Trophoblast cell (in vitro differentiated cells and primary cell): ENCODE results near the gene SPIN1.

Experiments used
- DNase-seq, 2 donors: peaks; one replicate each; pipeline ENCODE4 v3.0.0-alpha.2; 2016
- H2AFZ ChIP-seq: 2 replicates; pipeline ENCODE4 v1.6.1; 2013; ENCODE audit warnings: low read length, moderate library complexity, mild to moderate bottlenecking; ENCODE audit not compliant: insufficient read depth, poor library complexity
- H2AK5ac ChIP-seq: 2 replicates; pipeline ENCODE4 v1.6.1; 2013; ENCODE audit warnings: mild to moderate bottlenecking, low read length
- H2BK120ac ChIP-seq: 2 replicates; pipeline ENCODE4 v1.6.1; 2013; ENCODE audit warnings: low read length, mild to moderate bottlenecking, moderate library complexity; ENCODE audit not compliant: insufficient read depth, poor library complexity
- H2BK12ac ChIP-seq: 2 replicates; pipeline ENCODE4 v1.6.1; 2013; ENCODE audit warnings: mild to moderate bottlenecking, low read length, moderate library complexity
- H2BK5ac ChIP-seq: 2 replicates; pipeline ENCODE4 v1.6.1; 2013; ENCODE audit warnings: low read length, low read depth, moderate library complexity, mild to moderate bottlenecking; ENCODE audit not compliant: poor library complexity
- H3K14ac ChIP-seq: 2 replicates; pipeline ENCODE4 v1.6.1; 2013; ENCODE audit warnings: mild to moderate bottlenecking, low read length
- H3K18ac ChIP-seq: 2 replicates; pipeline ENCODE4 v1.6.1; 2013; ENCODE audit warnings: mild to moderate bottlenecking, low read length
- H3K23ac ChIP-seq: 2 replicates; pipeline ENCODE4 v1.6.1; 2013; ENCODE audit warnings: low read length
- H3K27ac ChIP-seq: 2 replicates; pipeline ENCODE4 v1.5.1; 2013; ENCODE audit warnings: low read depth, mild to moderate bottlenecking, inconsistent platforms, low read length, moderate library complexity
- H3K27me3 ChIP-seq: 2 replicates; pipeline ENCODE4 v1.6.1; 2013; ENCODE audit warnings: inconsistent platforms, mild to moderate bottlenecking, low read length, moderate library complexity; ENCODE audit not compliant: insufficient read depth
- H3K36me3 ChIP-seq, 2 experiments: 1 replicate in 1 of 2; 2 replicates in 1 of 2; pipeline ENCODE4 v1.6.1; 2013; ENCODE audit warnings: low read length in 2 of 2, mild to moderate bottlenecking in 2 of 2, moderate library complexity in 1 of 2; ENCODE audit not compliant: insufficient read depth in 2 of 2, control insufficient read depth in 1 of 2
- H3K4ac ChIP-seq: 2 replicates; pipeline ENCODE4 v1.6.1; 2013; ENCODE audit warnings: low read depth, mild to moderate bottlenecking, low read length, moderate library complexity
- H3K4me1 ChIP-seq, 2 experiments: 1 replicate in 1 of 2; 2 replicates in 1 of 2; pipeline ENCODE4 v1.6.1; 2013; ENCODE audit warnings: low read length in 2 of 2, mild to moderate bottlenecking in 2 of 2, moderate library complexity in 1 of 2; ENCODE audit not compliant: insufficient read depth in 2 of 2, control insufficient read depth in 1 of 2
- H3K4me2 ChIP-seq: 2 replicates; pipeline ENCODE4 v1.6.1; 2013; ENCODE audit warnings: inconsistent platforms, mild to moderate bottlenecking, low read length, moderate library complexity
- H3K4me3 ChIP-seq: 2 replicates; pipeline ENCODE4 v1.5.1; 2013; ENCODE audit warnings: mild to moderate bottlenecking, low read depth, low read length, inconsistent platforms
- H3K79me1 ChIP-seq: one replicate; pipeline ENCODE4 v1.6.1; 2013; ENCODE audit warnings: low read length
- H3K79me2 ChIP-seq: 2 replicates; pipeline ENCODE4 v1.6.1; 2013; ENCODE audit warnings: low read length, mild to moderate bottlenecking; ENCODE audit not compliant: control insufficient read depth, insufficient read depth, poor library complexity
- H3K9ac ChIP-seq: 2 replicates; pipeline ENCODE4 v1.6.1; 2013; ENCODE audit warnings: mild to moderate bottlenecking, low read length
- H3K9me3 ChIP-seq: 2 replicates; pipeline ENCODE4 v1.6.1; 2013; ENCODE audit warnings: low read depth, mild to moderate bottlenecking, control low read depth, inconsistent platforms, low read length; ENCODE audit not compliant: insufficient read depth
- H4K12ac ChIP-seq: 2 replicates; pipeline ENCODE4 v1.6.1; 2013; ENCODE audit warnings: low read depth, mild to moderate bottlenecking, low read length, moderate library complexity
- H4K8ac ChIP-seq: 2 replicates; pipeline ENCODE4 v1.6.1; 2013; ENCODE audit warnings: low read depth, mild to moderate bottlenecking, low read length, moderate library complexity
- H4K91ac ChIP-seq: one replicate; pipeline ENCODE4 v1.6.1; 2013; ENCODE audit warnings: low read depth, mild to moderate bottlenecking, low read length, moderate library complexity
- WGBS: extraction: QIAGEN DNeasy Blood & Tissue Kit; methylation state at CpG from one replicate; pipeline ENCODE4 v1.1.7; 2013; ENCODE audit warnings: missing lambda C conversion rate; ENCODE audit not compliant: insufficient read length, insufficient coverage; ENCODE audit errors: extremely low coverage; 5-methylcytosine and 5-hydroxymethylcytosine counted together

Gene SPIN1

DNA sequence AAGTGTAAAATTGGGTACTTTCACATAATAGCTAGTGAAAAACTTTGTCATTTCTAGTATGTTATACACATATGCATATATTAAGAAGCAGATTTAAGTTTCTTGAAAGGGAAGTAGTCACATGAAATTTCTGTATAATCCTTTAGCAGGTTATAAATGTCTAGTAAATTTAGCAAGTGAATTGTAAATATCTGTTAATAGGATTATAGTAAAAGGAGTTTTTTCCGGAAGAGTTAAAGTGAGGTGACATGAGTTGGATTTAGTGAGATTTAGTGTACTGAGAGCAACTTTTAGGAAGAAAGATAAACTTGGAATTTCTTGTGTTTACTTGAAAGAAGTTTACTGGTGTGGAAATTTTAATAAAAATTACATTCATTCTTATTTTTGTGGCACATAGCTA lies 38.4 kb downstream of the SPIN1 start:
- Histone ChIP-seq H3K79me2 (peaks cover 8% of the 10 kb centered on the region), H2BK5ac (no peak overlapping the region), H2AK5ac (no peak overlapping the region), H2AFZ (no peak overlapping the region), H3K27ac (no peak overlapping the region), H3K27me3 (no peaks in the 10 kb centered on the region), H3K4me1 (peaks cover 6 to 7% of the 10 kb centered on the region in 2 experiments), H2BK12ac (no peak overlapping the region), H3K79me1 (peaks cover 4% of the 10 kb centered on the region), H3K23ac (no peak overlapping the region), H3K9ac (no peak overlapping the region), H3K14ac (no peak overlapping the region), H3K9me3 (no peaks in the 10 kb centered on the region), H4K12ac (no peak overlapping the region), H4K8ac (no peak overlapping the region), H4K91ac (no peak overlapping the region), H3K18ac (no peak overlapping the region), H3K4ac (no peak overlapping the region), H2BK120ac (no peak overlapping the region), H3K36me3 (peaks cover 13 to 16% of the 10 kb centered on the region in 2 experiments), H3K4me3 (no peak overlapping the region), H3K4me2 (no peak overlapping the region)
- 100% methylated on average over 1 of the region's 1 CpG for WGBS
- no peak for DNase-seq

- peaks cover 5% of the 10 kb centered on the region for H3K79me2 ChIP-seq
- no peak overlapping the region for H3K4me3 ChIP-seq
- no peak overlapping the region for H2BK12ac ChIP-seq
- H3K18ac ChIP-seq, result no peak overlapping the region
- no peak overlapping the region for H4K12ac ChIP-seq
- H2AK5ac ChIP-seq, result no peak overlapping the region
- no peak overlapping the region for H2AFZ ChIP-seq
- H3K4ac ChIP-seq, result no peak overlapping the region
- no peak overlapping the region for H3K4me2 ChIP-seq
- H3K14ac ChIP-seq, result no peak overlapping the region
- H3K79me1 ChIP-seq, result peaks cover 4% of the 10 kb centered on the region
- no peaks in the 10 kb centered on the region for H3K27me3 ChIP-seq
- DNase-seq, result peak in 1 of 2 donors; percentile 58
- H2BK120ac ChIP-seq, result no peak overlapping the region
- no peak overlapping the region for H3K23ac ChIP-seq
- no CpG with 5 or more reads among the region's 3 CpGs for WGBS
- H4K8ac ChIP-seq, result no peak overlapping the region
- H4K91ac ChIP-seq, result no peak overlapping the region
- no peak overlapping the region for H3K9ac ChIP-seq
- H3K4me1 ChIP-seq, result peaks cover 8% of the 10 kb centered on the region in 2 experiments
- no peaks in the 10 kb centered on the region for H3K9me3 ChIP-seq
- H2BK5ac ChIP-seq, result no peak overlapping the region
- H3K36me3 ChIP-seq, result peaks cover 24 to 25% of the 10 kb centered on the region in 2 experiments
- H3K27ac ChIP-seq, result no peak overlapping the region
Measured at GRCh38 chr9:88429595-88430430, 41.6 kb downstream of the SPIN1 start.

GRCh38 chr9:88433583-88434255 lies 45.5 kb downstream of the SPIN1 start:
- H3K23ac ChIP-seq, result no peak overlapping the region

GRCh38 chr9:88435336-88435735 lies 47.1 kb downstream of the SPIN1 start:
- Histone ChIP-seq H3K4me2 (no peak overlapping the region), H3K23ac (no peak overlapping the region), H3K4me3 (no peak overlapping the region), H2AK5ac (no peak overlapping the region), H2BK5ac (no peak overlapping the region), H3K4me1 (peaks cover 3 to 4% of the 10 kb centered on the region in 2 experiments), H3K36me3 (peaks cover 20 to 23% of the 10 kb centered on the region in 2 experiments), H3K18ac (no peak overlapping the region), H2AFZ (no peak overlapping the region), H3K27ac (no peak overlapping the region), H3K9ac (no peak overlapping the region), H3K27me3 (no peaks in the 10 kb centered on the region), H3K14ac (no peak overlapping the region), H3K4ac (peak overlapping the region; percentile 27), H3K79me1 (no peaks in the 10 kb centered on the region), H3K9me3 (no peaks in the 10 kb centered on the region), H3K79me2 (peaks cover 5% of the 10 kb centered on the region), H2BK120ac (no peak overlapping the region), H4K8ac (no peak overlapping the region), H2BK12ac (no peak overlapping the region), H4K12ac (no peak overlapping the region), H4K91ac (no peak overlapping the region)
- peak in 1 of 2 donors; percentile 38 for DNase-seq
- no CpG with 5 or more reads among the region's 2 CpGs for WGBS

More at GRCh38 chr9:88433583-88434255, 45.5 kb downstream of the SPIN1 start:
- DNase-seq, result no peak
- no peak overlapping the region for H2AK5ac ChIP-seq
- peaks cover 3 to 4% of the 10 kb centered on the region in 2 experiments for H3K4me1 ChIP-seq
- H3K4me2 ChIP-seq, result no peak overlapping the region
- no peak overlapping the region for H3K9ac ChIP-seq
- H3K79me1 ChIP-seq, result no peaks in the 10 kb centered on the region
- no CpG with 5 or more reads among the region's 5 CpGs for WGBS
- peaks cover 5% of the 10 kb centered on the region for H3K79me2 ChIP-seq
- H3K36me3 ChIP-seq, result peaks cover 28% of the 10 kb centered on the region in 2 experiments
- no peak overlapping the region for H4K91ac ChIP-seq
- H3K14ac ChIP-seq, result no peak overlapping the region
- H2BK120ac ChIP-seq, result no peak overlapping the region
- no peak overlapping the region for H3K4me3 ChIP-seq
- no peak overlapping the region for H3K4ac ChIP-seq
- H4K8ac ChIP-seq, result no peak overlapping the region
- no peak overlapping the region for H4K12ac ChIP-seq
- H3K18ac ChIP-seq, result no peak overlapping the region
- H3K27me3 ChIP-seq, result no peaks in the 10 kb centered on the region
- no peak overlapping the region for H2AFZ ChIP-seq
- no peak overlapping the region for H2BK12ac ChIP-seq
- no peak overlapping the region for H3K27ac ChIP-seq
- H3K9me3 ChIP-seq, result no peaks in the 10 kb centered on the region
- no peak overlapping the region for H2BK5ac ChIP-seq
